K562 (cell line): ENCODE data around the gene SLC3A2. TPM values are rescaled to one million over a fixed set of nuclear protein-coding genes. Genes with fewer than 3 reads are reported as not detected.

Experiments
- CBX3 ChIP-seq, 2 experiments: IDR thresholded peaks; 1 replicate in 1 of 2; 2 replicates in 1 of 2; pipeline ENCODE4 v1.6.1; 2012; ENCODE audit warnings: inconsistent platforms in 2 of 2, low read length in 2 of 2, borderline replicate concordance in 1 of 2, control low read depth in 1 of 2
- MCM7 ChIP-seq, 2 experiments: fragments of 450-650 bp; IDR thresholded peaks; 2 replicates each; pipeline ENCODE4 v1.6.1; 2016 to 2018
- PTRF ChIP-seq: fragments of 450-650 bp; IDR thresholded peaks from 2 replicates; pipeline ENCODE4 v1.6.1; 2016; ENCODE audit warnings: mild to moderate bottlenecking, missing genetic modification characterization, missing compliant biosample characterization
- RAD51 ChIP-seq: fragments of 450-650 bp; IDR thresholded peaks from 2 replicates; pipeline ENCODE4 v1.7.1; 2016; ENCODE audit warnings: low read depth, mild to moderate bottlenecking, borderline replicate concordance
- RHOXF2B ChIP-seq: fragments of 250-450 bp; sonication (Bioruptor Pico); conservative IDR thresholded peaks from 2 replicates; pipeline ENCODE4 v1.5.1; 2021
- TEAD2 ChIP-seq: fragments of 450-650 bp; IDR thresholded peaks from 2 replicates; pipeline ENCODE4 v1.6.1; 2016; ENCODE audit warnings: missing genetic modification characterization, control low read depth, missing compliant biosample characterization
- ZNF23 ChIP-seq: fragments of 250-450 bp; sonication (Bioruptor Pico); IDR thresholded peaks from 2 replicates; pipeline ENCODE4 v1.4.0; 2020; ENCODE audit warnings: mild to moderate bottlenecking
- ZNF785 ChIP-seq: fragments of 250-450 bp; sonication (Bioruptor Pico); IDR thresholded peaks from 2 replicates; pipeline ENCODE4 v1.4.0; 2020; ENCODE audit warnings: mild to moderate bottlenecking
- polyA plus RNA-seq, 8 experiments: library from polyadenylated mRNA; depleted of rRNA in 4 of 8; stranded (reverse) in 5 of 8; unstranded in 3 of 8; fragments of >200 nt; fragmentation: Nextera tagmentation in 2 of 8; fragmentation: Illumina TruSeq in 1 of 8; extraction: Ambion mirVana in 2 of 8; extraction: Trizol in 1 of 8; gene quantifications; 2 replicates each; pipeline versions ENCODE4 v1.2.1 to v1.2.3, GENCODE V29; 2011 to 2014; ENCODE audit warnings: inconsistent platforms in 1 of 8, missing spikeins in 1 of 8
- total RNA-seq, 7 experiments: library from RNA; depleted of rRNA in 6 of 7; stranded (reverse); fragments of >200 nt in 6 of 7; fragmentation: Illumina TruSeq in 2 of 7; extraction: Trizol in 2 of 7; gene quantifications; 2 replicates each; pipeline versions ENCODE4 v1.2.1 to v1.2.3, GENCODE V29; 2011 to 2021; ENCODE audit warnings: low replicate concordance in 1 of 7
- TF ChIP-seq, protein P1 (sequence below): sonication (generic); formaldehyde crosslinking; IDR thresholded peaks from 2 replicates; pipeline ENCODE4 v1.8.0; 2022; ENCODE audit warnings: mild to moderate bottlenecking, missing genetic modification reagents
- TF ChIP-seq, protein P2 (sequence below): fragments of 450-650 bp; formaldehyde crosslinking; IDR thresholded peaks from 2 replicates; pipeline ENCODE4 v1.4.0; 2022; ENCODE audit warnings: mild to moderate bottlenecking, moderate library complexity
- TF ChIP-seq, protein P3 (sequence below): sonication (generic); formaldehyde crosslinking; IDR thresholded peaks from 2 replicates; pipeline ENCODE4 v1.9.0; 2022; ENCODE audit warnings: mild to moderate bottlenecking, missing genetic modification reagents
- TF ChIP-seq, protein P4 (sequence below): sonication (generic); formaldehyde crosslinking; IDR thresholded peaks from 2 replicates; pipeline ENCODE4 v1.8.1; 2022; ENCODE audit warnings: missing genetic modification reagents
- TF ChIP-seq, protein P5 (sequence below): fragments of 250-450 bp; sonication (Bioruptor Pico); IDR thresholded peaks from 2 replicates; pipeline ENCODE4 v1.4.0; 2020

The SLC3A2 gene
- total and polyA plus RNA-seq, 9 of the 15 experiments (the other 6 are each of a cell fraction or from before 2014, with no cell fraction given), result 20.0 to 296 (median 214) TPM

DNA sequence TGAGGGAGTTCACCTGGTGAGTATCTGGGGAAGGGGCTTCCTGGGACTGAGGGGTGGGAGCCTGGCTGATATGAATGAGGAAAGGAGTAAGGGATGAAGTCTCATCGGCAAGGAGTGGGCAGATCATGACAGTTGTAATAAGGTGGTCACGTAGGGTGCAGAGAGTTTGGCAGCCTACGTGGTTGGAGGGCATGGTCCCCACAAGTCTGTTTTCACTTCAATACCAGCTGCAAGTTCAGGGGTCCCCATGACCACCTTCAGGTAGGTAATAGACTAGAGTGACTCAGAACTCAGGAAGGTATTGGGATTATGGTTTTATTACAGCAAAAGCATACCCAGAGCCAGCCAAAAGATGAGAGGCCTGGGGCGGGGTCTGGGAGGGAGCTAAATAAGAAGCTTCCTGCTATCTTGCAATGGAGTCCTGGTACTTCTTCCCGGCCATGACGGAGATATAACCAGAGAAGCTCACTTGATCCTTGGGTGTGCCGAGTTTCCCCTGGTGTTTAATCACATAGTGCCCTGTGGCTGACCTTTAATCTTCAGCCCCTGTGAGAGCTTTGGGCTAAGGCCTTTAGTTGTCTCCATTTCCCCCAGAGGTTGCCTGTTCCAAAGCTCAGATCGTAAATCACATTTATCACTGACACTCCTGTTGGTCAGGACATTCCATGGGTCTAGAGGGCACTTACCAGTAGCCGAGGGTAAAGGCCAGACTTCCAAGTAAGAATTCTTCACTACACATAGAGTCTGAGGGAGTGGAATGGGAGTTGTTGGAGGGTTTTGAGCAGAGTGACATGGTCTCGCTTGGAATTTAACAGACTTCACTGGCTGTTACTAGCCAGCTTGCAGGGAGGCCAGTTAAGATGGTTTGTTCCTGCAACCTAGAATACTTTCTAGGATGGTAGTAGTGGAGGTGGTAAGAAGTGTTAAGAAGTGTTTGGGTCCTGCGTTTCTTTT is 9.1 kb downstream of the SLC3A2 start (continued):
- TF ChIP-seq, protein P1, sequence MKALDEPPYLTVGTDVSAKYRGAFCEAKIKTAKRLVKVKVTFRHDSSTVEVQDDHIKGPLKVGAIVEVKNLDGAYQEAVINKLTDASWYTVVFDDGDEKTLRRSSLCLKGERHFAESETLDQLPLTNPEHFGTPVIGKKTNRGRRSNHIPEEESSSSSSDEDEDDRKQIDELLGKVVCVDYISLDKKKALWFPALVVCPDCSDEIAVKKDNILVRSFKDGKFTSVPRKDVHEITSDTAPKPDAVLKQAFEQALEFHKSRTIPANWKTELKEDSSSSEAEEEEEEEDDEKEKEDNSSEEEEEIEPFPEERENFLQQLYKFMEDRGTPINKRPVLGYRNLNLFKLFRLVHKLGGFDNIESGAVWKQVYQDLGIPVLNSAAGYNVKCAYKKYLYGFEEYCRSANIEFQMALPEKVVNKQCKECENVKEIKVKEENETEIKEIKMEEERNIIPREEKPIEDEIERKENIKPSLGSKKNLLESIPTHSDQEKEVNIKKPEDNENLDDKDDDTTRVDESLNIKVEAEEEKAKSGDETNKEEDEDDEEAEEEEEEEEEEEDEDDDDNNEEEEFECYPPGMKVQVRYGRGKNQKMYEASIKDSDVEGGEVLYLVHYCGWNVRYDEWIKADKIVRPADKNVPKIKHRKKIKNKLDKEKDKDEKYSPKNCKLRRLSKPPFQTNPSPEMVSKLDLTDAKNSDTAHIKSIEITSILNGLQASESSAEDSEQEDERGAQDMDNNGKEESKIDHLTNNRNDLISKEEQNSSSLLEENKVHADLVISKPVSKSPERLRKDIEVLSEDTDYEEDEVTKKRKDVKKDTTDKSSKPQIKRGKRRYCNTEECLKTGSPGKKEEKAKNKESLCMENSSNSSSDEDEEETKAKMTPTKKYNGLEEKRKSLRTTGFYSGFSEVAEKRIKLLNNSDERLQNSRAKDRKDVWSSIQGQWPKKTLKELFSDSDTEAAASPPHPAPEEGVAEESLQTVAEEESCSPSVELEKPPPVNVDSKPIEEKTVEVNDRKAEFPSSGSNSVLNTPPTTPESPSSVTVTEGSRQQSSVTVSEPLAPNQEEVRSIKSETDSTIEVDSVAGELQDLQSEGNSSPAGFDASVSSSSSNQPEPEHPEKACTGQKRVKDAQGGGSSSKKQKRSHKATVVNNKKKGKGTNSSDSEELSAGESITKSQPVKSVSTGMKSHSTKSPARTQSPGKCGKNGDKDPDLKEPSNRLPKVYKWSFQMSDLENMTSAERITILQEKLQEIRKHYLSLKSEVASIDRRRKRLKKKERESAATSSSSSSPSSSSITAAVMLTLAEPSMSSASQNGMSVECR (CRISPR knock-in tag), result no peak
- TF ChIP-seq MCM7 (IDR thresholded peaks at IDR 0.05), result no peak
- TF ChIP-seq, protein P2, sequence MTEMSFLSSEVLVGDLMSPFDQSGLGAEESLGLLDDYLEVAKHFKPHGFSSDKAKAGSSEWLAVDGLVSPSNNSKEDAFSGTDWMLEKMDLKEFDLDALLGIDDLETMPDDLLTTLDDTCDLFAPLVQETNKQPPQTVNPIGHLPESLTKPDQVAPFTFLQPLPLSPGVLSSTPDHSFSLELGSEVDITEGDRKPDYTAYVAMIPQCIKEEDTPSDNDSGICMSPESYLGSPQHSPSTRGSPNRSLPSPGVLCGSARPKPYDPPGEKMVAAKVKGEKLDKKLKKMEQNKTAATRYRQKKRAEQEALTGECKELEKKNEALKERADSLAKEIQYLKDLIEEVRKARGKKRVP (CRISPR knock-in tag), result peak; percentile 77
- TF ChIP-seq, protein P3, sequence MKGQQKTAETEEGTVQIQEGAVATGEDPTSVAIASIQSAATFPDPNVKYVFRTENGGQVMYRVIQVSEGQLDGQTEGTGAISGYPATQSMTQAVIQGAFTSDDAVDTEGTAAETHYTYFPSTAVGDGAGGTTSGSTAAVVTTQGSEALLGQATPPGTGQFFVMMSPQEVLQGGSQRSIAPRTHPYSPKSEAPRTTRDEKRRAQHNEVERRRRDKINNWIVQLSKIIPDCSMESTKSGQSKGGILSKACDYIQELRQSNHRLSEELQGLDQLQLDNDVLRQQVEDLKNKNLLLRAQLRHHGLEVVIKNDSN, result no peak
- TF ChIP-seq PTRF (tag), result no peak
- peak in 1 of 2 experiments; percentile 51; a peak in 1 of 3 replicates for TF ChIP-seq CBX3 (IDR thresholded peaks at IDR 0.05; ENCODE audit: borderline replicate concordance in 1 of 2, low read length in 2 of 2)
- TF ChIP-seq TEAD2 (tag), result peak; percentile 78; the same call in 1 of the 2 replicates
- TF ChIP-seq RAD51, result no peak
- TF ChIP-seq ZNF23 (CRISPR knock-in tag), result peak; percentile 77; the same call in 1 of the 2 replicates
- TF ChIP-seq, protein P4, sequence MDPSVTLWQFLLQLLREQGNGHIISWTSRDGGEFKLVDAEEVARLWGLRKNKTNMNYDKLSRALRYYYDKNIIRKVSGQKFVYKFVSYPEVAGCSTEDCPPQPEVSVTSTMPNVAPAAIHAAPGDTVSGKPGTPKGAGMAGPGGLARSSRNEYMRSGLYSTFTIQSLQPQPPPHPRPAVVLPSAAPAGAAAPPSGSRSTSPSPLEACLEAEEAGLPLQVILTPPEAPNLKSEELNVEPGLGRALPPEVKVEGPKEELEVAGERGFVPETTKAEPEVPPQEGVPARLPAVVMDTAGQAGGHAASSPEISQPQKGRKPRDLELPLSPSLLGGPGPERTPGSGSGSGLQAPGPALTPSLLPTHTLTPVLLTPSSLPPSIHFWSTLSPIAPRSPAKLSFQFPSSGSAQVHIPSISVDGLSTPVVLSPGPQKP (CRISPR knock-in tag), result no peak
- TF ChIP-seq RHOXF2B (CRISPR knock-in tag), result peak; percentile 95
- TF ChIP-seq ZNF785 (CRISPR knock-in tag), result no peak
- TF ChIP-seq, protein P5, sequence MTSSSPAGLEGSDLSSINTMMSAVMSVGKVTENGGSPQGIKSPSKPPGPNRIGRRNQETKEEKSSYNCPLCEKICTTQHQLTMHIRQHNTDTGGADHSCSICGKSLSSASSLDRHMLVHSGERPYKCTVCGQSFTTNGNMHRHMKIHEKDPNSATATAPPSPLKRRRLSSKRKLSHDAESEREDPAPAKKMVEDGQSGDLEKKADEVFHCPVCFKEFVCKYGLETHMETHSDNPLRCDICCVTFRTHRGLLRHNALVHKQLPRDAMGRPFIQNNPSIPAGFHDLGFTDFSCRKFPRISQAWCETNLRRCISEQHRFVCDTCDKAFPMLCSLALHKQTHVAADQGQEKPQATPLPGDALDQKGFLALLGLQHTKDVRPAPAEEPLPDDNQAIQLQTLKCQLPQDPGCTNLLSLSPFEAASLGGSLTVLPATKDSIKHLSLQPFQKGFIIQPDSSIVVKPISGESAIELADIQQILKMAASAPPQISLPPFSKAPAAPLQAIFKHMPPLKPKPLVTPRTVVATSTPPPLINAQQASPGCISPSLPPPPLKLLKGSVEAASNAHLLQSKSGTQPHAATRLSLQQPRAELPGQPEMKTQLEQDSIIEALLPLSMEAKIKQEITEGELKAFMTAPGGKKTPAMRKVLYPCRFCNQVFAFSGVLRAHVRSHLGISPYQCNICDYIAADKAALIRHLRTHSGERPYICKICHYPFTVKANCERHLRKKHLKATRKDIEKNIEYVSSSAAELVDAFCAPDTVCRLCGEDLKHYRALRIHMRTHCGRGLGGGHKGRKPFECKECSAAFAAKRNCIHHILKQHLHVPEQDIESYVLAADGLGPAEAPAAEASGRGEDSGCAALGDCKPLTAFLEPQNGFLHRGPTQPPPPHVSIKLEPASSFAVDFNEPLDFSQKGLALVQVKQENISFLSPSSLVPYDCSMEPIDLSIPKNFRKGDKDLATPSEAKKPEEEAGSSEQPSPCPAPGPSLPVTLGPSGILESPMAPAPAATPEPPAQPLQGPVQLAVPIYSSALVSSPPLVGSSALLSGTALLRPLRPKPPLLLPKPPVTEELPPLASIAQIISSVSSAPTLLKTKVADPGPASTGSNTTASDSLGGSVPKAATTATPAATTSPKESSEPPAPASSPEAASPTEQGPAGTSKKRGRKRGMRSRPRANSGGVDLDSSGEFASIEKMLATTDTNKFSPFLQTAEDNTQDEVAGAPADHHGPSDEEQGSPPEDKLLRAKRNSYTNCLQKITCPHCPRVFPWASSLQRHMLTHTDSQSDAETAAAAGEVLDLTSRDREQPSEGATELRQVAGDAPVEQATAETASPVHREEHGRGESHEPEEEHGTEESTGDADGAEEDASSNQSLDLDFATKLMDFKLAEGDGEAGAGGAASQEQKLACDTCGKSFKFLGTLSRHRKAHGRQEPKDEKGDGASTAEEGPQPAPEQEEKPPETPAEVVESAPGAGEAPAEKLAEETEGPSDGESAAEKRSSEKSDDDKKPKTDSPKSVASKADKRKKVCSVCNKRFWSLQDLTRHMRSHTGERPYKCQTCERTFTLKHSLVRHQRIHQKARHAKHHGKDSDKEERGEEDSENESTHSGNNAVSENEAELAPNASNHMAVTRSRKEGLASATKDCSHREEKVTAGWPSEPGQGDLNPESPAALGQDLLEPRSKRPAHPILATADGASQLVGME (CRISPR knock-in tag), result 0 out of 2 replicates have a peak, but pooled peaks have one; percentile 12
